Fibroblast of skin of left biceps (primary cell): ENCODE results near the gene SLC25A39.
"Not testable (repeated sequence)": the region's sequence is repeated elsewhere in the genome, so short reads cannot be mapped to it uniquely, and the experiment has no call there.

Experiments used
- DNase-seq, 2 experiments: peaks; one replicate each; pipeline ENCODE4 v3.0.0-alpha.2; 2013; ENCODE audit warnings: low read depth in 2 of 2

The SLC25A39 gene

GRCh38 chr17:44354582-44355561, 30.2 kb upstream of the SLC25A39 start:
- DNase-seq: no peak

GRCh38 chr17:44353672-44354331, 29.2 kb upstream of the SLC25A39 start:
- no peak for DNase-seq

GRCh38 chr17:44352828-44353671, 28.4 kb upstream of the SLC25A39 start:
- DNase-seq: no peak

GRCh38 chr17:44351961-44352827, 27.6 kb upstream of the SLC25A39 start:
- DNase-seq: no peak

GRCh38 chr17:44351464-44351863, 26.8 kb upstream of the SLC25A39 start:
- DNase-seq: no peak

GRCh38 chr17:44350733-44351226, 26.2 kb upstream of the SLC25A39 start:
- no peak for DNase-seq

- DNase-seq: no peak
These were observed 25.0 kb upstream of the SLC25A39 start for GRCh38 chr17:44349553-44350070.

- no peak for DNase-seq
These were observed 24.4 kb upstream of the SLC25A39 start for GRCh38 chr17:44348988-44349364.

- no peak for DNase-seq
These were observed 23.8 kb upstream of the SLC25A39 start for GRCh38 chr17:44348234-44348987.

- not testable (repeated sequence) for DNase-seq
These were observed 22.8 kb upstream of the SLC25A39 start for GRCh38 chr17:44347206-44348055.

- DNase-seq: no peak
These were observed 21.6 kb upstream of the SLC25A39 start for GRCh38 chr17:44346064-44346844.

- DNase-seq: no peak
These were observed 20.9 kb upstream of the SLC25A39 start for GRCh38 chr17:44345454-44346026.

GRCh38 chr17:44344939-44345453, 20.4 kb upstream of the SLC25A39 start, which contains the start of gene GRN:
Gene GRN, plus strand, starts transcription at chr17:44345302. Its CDS starts 3,863 bp downstream, at chr17:44349165.
- peak; percentile 98 to 99 for DNase-seq

GRCh38 chr17:44343510-44344209, 19.0 kb upstream of the SLC25A39 start:
- DNase-seq: no peak

GRCh38 chr17:44340553-44340952, 15.9 kb upstream of the SLC25A39 start:
- DNase-seq: not testable (repeated sequence)

GRCh38 chr17:44338702-44339101, 14.1 kb upstream of the SLC25A39 start:
- no peak for DNase-seq

GRCh38 chr17:44335968-44336367, 11.3 kb upstream of the SLC25A39 start:
- no peak for DNase-seq
